CD4-positive, alpha-beta T cell treated with Interleukin-17A for 1 hour (primary cell): ENCODE measurements around the gene DSC3.

Source experiments
- DNase-seq: peaks from one replicate; pipeline ENCODE4 v3.0.0-alpha.2; 2020

Gene DSC3

DNA sequence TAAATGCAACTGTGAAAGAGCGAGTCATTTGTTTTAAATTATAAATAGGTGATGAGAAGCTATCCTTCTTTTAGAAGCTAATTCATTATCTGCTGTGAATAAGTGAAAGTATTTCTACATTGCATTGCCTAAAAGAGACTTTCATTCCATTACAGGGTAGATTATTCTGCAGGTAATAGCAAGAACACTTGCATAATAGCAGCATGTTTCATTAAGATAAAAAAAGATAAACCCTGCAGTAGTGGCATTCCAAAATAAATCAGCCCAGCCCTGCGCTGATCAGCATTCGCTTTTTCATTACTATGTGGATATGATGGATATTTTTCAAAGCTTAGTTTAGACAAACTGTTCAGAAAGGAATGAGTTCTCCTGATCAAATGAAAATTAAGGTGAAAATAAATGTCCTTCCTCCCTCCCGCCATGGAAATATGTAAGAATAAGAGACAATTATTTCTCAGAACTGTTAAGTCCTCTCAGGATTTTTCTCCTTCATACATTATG is 72.8 kb downstream of the DSC3 start:
- DNase-seq = no peak

DNA sequence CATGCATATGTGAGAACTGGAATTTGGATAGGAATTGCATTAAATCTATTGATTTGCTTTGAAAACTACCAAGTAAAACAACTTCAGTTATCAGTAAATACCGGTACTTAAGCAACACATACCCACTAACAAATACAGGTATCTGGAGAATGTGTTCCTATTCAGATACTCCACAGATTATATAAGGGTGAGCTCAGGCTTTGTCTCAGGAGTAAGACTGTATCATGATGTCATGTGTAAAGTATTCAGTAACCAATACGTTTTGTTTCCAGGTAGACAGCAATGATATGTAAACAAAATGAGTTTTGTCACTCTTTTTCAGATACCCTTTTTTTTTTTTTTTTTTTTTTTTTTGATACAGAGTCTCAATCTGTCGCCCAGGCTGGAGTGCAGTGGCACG is 74.8 kb downstream of the DSC3 start:
- no peak for DNase-seq

DNA sequence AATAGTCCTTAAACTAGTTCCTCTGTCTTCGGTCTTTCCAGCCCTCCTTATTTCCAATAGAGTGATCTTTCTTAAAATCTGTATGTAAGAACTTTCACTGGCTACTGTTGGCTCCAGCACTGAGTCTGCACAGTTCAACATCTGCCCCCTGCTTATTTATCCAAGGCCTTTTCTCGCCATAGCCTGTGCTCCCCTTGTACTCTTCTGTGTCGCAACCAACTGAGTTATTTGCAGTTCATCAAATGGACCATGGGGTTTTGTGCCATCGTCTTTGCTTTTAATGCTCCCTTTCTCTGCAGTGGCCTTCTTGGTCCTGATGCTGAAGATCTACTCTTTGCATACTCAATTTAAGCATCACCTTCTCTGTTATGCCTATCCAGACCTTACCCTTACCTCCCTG is 77.3 kb downstream of the DSC3 start:
- DNase-seq = no peak

DNA sequence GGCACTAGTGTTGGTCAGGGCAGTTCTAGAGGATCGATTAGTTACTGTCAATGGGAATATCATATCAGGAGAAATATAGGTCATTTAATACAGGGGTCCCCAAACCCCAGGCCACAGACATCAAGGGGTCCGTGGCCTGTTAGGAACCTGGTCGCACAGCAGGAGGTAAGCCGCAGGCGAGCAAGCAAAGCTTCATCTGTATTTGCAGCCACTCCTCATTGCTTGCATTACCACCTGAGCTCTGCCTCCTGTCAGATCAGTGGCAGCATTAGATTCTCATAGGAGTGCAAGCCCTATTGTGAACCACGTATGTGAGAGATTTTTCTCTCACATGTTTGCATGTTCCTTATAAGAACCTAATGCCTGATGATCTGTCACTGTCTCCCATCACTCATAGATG is 81.9 kb downstream of the DSC3 start:
- DNase-seq = no peak

DNA sequence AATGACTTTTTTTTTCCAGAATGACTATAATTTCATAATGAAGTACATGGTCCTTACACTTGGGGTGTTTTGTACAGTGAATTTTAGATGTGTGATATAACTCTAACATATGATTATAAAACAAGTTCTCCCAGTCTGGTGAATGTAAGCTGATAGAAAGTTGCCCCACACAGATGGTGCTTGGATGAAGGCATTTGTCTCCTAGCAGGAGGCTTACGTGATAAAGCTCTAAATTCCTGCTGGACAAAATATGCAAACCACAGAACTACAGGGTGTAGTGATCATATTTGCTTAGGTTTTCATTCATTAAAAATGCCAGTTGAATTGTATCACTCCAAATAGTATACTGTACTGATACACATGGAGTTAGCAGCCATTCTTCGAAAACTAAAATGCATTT is 85.5 kb downstream of the DSC3 start:
- DNase-seq = no peak

DNA sequence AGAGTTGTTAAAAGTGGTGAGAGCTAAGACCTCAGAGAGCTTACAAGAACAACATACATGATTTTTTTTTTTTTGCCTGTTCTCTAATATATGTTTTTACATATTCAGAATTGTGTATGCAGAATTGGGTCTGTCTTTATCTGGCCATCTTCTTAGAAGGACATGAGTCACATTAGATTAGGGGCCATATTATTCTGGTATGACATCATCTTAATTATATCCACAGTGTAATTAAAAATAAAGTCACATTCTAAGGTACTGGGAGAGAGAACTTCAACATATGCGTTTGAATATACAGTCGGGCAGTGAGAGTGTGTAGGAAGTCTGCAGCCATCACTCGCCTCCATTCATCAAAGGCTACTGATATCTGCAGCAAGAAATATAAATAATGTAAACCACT is 88.3 kb downstream of the DSC3 start:
- no peak for DNase-seq

DNA sequence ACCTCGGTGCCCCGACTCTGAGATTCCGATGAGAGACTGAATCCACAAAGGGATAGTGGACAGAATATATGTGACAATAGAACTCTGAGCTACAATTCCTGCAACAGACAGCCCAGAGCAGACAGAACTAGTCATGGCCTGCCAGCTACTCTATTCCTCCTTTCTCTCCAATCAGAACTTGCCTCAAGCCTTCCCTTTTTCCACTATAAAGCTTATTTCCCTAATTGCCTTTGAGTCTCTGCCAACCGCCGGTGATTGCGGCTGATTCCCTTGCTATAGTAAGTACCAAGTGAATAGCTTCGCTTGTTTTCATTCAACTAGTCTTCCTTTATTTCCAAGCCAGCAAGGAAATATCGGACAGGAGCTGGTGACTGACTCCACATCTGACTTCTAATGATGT is 96.8 kb downstream of the DSC3 start:
- no peak for DNase-seq

DNA sequence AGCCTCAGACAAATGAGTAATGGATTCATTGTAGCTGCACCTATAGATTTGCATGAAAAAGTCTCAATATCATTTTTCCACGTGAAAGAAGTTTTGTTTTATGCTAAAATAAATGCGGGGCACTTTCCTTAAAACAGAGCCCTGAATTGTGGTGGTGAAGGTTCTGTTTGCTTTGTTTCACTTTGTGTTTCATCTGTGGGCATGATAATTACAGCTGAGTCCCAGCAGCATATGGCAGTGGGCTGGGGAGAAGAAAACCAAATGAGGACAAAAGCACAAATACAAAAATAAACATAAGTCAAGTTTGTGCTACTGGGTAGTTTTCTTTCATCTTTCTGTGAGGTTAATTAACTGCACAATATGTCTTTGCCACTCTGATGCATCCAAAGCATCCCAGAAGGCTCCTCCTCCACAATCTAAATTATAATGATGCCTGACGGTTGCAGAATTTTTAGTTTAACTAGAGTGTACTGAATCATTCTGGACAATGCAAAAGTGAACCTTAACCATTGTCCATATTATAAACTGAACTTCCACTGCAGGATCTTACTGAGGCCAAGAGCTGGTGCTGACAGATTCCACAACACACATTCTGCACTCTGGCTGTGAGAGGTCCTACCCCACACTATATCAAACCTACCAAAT is 97.6 kb downstream of the DSC3 start:
- DNase-seq = no peak

DNA sequence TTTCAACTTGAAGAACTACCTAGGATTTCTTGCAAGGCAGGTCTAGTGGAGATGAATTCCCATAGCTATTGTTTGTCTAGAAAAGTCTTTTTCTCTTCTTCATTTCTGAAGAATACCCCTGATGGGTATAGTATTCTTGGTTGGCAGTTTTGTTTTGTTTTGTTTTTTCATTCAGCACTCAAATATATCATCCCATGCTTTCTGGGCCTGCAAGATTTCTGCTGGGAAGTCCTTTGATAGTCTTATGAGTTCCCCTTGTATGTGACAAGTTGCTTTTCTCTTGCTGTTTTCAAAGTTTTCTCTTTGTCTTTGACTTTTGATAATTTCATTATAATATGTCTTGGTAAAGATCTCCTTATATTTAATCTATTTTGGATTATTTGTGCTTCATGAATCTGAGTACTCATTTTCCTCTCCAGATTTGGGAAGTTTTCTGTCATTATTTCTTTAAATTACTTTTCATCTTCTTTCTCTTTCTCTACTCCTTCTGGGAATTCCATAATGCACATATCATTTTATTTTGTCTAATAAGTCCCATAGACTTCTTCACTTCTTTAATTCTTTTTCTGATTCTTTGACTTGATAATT is 101.5 kb downstream of the DSC3 start:
- DNase-seq = no peak
